ENCODE data around the gene CPNE8. TPM values are rescaled to one million over a fixed set of nuclear protein-coding genes. Genes with fewer than 3 reads are reported as not detected.

CPNE8 gene
- total RNA-seq, 2 donors from 2014 or later = 8.7 to 18.0 TPM

GRCh38 chr12:38809832-38810231 is 95.6 kb downstream of the CPNE8 start:
- H3K27ac Mint-ChIP-seq = no peak overlapping the region
- Histone ChIP-seq H3K4me1 (ENCODE audit: control insufficient read depth, insufficient read depth, low read length) (no peaks in the 10 kb centered on the region), H3K27ac (ENCODE audit: low read depth, low read length) (no peak overlapping the region), H3K36me3 (ENCODE audit: control insufficient read depth, insufficient read depth, low read length) (no peaks in the 10 kb centered on the region), H3K9me3 (ENCODE audit: control insufficient read depth, low read length) (no peaks in the 10 kb centered on the region), H3K4me3 (ENCODE audit: low read length) (no peak overlapping the region), H3K27me3 (ENCODE audit: control insufficient read depth, insufficient read depth, low read length, poor library complexity, severe bottlenecking) (no peaks in the 10 kb centered on the region), H3K9ac (ENCODE audit: extremely low read depth, low read length, poor library complexity, severe bottlenecking) (no peak overlapping the region)
- H3K27me3 Mint-ChIP-seq (ENCODE audit: insufficient read depth) = no peaks in the 10 kb centered on the region
- no peaks in the 10 kb centered on the region for H3K4me1 Mint-ChIP-seq
- DNase-seq = no peak
- peaks cover 9% of the 10 kb centered on the region for H3K9me3 Mint-ChIP-seq
- TF ChIP-seq CTCF (conservative IDR thresholded peaks at IDR 0.05) = no peak
- no peak overlapping the region for H3K4me3 Mint-ChIP-seq
- peaks cover 4% of the 10 kb centered on the region for H3K36me3 Mint-ChIP-seq (ENCODE audit: low read depth)

DNA sequence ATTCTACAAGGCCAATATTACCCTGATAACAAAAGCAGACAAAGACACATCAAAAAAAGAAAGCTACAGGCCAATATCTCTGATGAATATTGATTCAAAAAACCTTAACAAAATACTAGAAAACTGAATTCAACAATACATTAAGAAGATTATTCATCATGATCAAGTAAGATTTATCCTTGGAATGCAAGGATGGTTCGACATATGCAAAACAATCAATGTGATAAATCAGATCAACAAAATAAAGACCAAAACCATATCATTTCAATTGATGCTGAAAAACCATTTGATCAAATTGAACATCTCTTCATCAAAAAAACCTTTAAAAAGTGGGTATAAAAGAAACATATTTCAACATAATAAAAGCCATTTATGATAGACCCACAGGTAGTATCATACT is 117.3 kb downstream of the CPNE8 start:
- TF ChIP-seq CTCF (conservative IDR thresholded peaks at IDR 0.05) = no peak
- H3K9me3 Mint-ChIP-seq = peaks cover 12% of the 10 kb centered on the region
- Histone ChIP-seq H3K36me3 (ENCODE audit: control insufficient read depth, insufficient read depth, low read length) (no peaks in the 10 kb centered on the region), H3K9ac (ENCODE audit: extremely low read depth, low read length, poor library complexity, severe bottlenecking) (no peak overlapping the region), H3K27me3 (ENCODE audit: control insufficient read depth, insufficient read depth, low read length, poor library complexity, severe bottlenecking) (no peaks in the 10 kb centered on the region), H3K4me3 (ENCODE audit: low read length) (no peak overlapping the region), H3K27ac (ENCODE audit: low read depth, low read length) (no peak overlapping the region), H3K9me3 (ENCODE audit: control insufficient read depth, low read length) (peaks cover 16% of the 10 kb centered on the region), H3K4me1 (ENCODE audit: control insufficient read depth, insufficient read depth, low read length) (no peaks in the 10 kb centered on the region)
- 100% methylated on average over 1 of the region's 1 CpG; no CpG with 5 or more reads in 1 of the 2 experiments for WGBS, 2 experiments (ENCODE audit: insufficient coverage in 1 of 2, insufficient read length in 1 of 2)
- DNase-seq = no peak
- H3K27ac Mint-ChIP-seq = no peak overlapping the region
- H3K4me1 Mint-ChIP-seq = no peaks in the 10 kb centered on the region
- H3K27me3 Mint-ChIP-seq (ENCODE audit: insufficient read depth) = no peaks in the 10 kb centered on the region
- H3K36me3 Mint-ChIP-seq (ENCODE audit: low read depth) = no peaks in the 10 kb centered on the region
- no peak overlapping the region for H3K4me3 Mint-ChIP-seq

- no peaks in the 10 kb centered on the region for H3K36me3 ChIP-seq (ENCODE audit: control insufficient read depth, insufficient read depth, low read length)
- H3K4me3 Mint-ChIP-seq = no peak overlapping the region
- H3K27me3 ChIP-seq (ENCODE audit: control insufficient read depth, insufficient read depth, low read length, poor library complexity, severe bottlenecking) = no peaks in the 10 kb centered on the region
- H3K4me1 ChIP-seq (ENCODE audit: control insufficient read depth, insufficient read depth, low read length) = no peaks in the 10 kb centered on the region
- H3K9me3 ChIP-seq (ENCODE audit: control insufficient read depth, low read length) = peaks cover 17% of the 10 kb centered on the region
- 90% methylated on average over 1 of the region's 1 CpG; no CpG with 5 or more reads in 1 of the 2 experiments for WGBS, 2 experiments (ENCODE audit: insufficient coverage in 1 of 2, insufficient read length in 1 of 2)
- peaks cover 12% of the 10 kb centered on the region for H3K9me3 Mint-ChIP-seq
- TF ChIP-seq CTCF (conservative IDR thresholded peaks at IDR 0.05) = no peak
- no peak overlapping the region for H3K4me3 ChIP-seq (ENCODE audit: low read length)
- no peaks in the 10 kb centered on the region for H3K4me1 Mint-ChIP-seq
- DNase-seq = no peak
- no peaks in the 10 kb centered on the region for H3K36me3 Mint-ChIP-seq (ENCODE audit: low read depth)
- H3K9ac ChIP-seq (ENCODE audit: extremely low read depth, low read length, poor library complexity, severe bottlenecking) = no peak overlapping the region
- no peak overlapping the region for H3K27ac ChIP-seq (ENCODE audit: low read depth, low read length)
- no peak overlapping the region for H3K27ac Mint-ChIP-seq
- H3K27me3 Mint-ChIP-seq (ENCODE audit: insufficient read depth) = no peaks in the 10 kb centered on the region
Observed at GRCh38 chr12:38785381-38785780, 120.0 kb downstream of the CPNE8 start.
